ENCODE measurements around the gene NINL. TPM values are rescaled to one million over a fixed set of nuclear protein-coding genes. Genes with fewer than 3 reads are reported as not detected.
"Not testable (repeated sequence)": the region's sequence is repeated elsewhere in the genome, so short reads cannot be mapped to it uniquely, and the experiment has no call there.

Gene NINL
- total RNA-seq, 4 donors from 2014 or later, result 0.24 to 6.1 (median 0.88) TPM

DNA sequence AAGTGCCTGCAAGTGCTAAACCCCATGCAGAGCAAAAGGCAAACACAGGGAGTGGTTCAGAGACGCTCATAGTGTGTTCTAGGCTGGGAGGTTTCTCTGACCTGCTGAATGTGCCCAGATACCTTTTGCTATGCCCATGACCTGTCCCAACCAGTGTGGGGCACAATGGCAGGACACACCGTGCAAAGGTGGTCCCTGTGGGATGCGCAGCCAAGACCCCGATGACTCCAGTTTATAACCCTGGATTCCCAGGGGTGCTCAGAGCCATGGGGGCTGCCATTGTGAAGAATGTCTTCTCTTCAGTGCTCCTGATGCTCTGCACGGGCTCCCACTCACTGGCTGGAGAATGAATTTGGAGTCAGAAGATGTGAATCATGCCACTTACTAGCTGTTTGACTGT, 2.2 kb upstream of the NINL start:
- no peak for TF ChIP-seq POLR2A (IDR thresholded peaks at IDR 0.05)
- TF ChIP-seq, protein P1, sequence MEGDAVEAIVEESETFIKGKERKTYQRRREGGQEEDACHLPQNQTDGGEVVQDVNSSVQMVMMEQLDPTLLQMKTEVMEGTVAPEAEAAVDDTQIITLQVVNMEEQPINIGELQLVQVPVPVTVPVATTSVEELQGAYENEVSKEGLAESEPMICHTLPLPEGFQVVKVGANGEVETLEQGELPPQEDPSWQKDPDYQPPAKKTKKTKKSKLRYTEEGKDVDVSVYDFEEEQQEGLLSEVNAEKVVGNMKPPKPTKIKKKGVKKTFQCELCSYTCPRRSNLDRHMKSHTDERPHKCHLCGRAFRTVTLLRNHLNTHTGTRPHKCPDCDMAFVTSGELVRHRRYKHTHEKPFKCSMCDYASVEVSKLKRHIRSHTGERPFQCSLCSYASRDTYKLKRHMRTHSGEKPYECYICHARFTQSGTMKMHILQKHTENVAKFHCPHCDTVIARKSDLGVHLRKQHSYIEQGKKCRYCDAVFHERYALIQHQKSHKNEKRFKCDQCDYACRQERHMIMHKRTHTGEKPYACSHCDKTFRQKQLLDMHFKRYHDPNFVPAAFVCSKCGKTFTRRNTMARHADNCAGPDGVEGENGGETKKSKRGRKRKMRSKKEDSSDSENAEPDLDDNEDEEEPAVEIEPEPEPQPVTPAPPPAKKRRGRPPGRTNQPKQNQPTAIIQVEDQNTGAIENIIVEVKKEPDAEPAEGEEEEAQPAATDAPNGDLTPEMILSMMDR (IDR thresholded peaks at IDR 0.05 in 4 of 5, conservative IDR thresholded peaks at IDR 0.05 in 1 of 5), result no peak
- H3K27me3 ChIP-seq, result peaks cover 14 to 31% (median 21%) of the 10 kb centered on the region in 3 donors
- no peak overlapping the region for H3K27ac ChIP-seq
- no peaks in the 10 kb centered on the region for H3K36me3 ChIP-seq
- intact Hi-C loops (cut with DNase I; ENCODE audit: low total_unique reads), result no loop called here
- H3K4me1 ChIP-seq, result no peaks in the 10 kb centered on the region
- H3K4me3 ChIP-seq, result no peak overlapping the region
- H3K9me3 ChIP-seq, result no peaks in the 10 kb centered on the region
- no peak for DNase-seq
- in situ Hi-C loops (cut with MboI; ENCODE audit: low sequenced_read_pairs in 4 of 4), result no loop called here
- ATAC-seq, result no peak

DNA sequence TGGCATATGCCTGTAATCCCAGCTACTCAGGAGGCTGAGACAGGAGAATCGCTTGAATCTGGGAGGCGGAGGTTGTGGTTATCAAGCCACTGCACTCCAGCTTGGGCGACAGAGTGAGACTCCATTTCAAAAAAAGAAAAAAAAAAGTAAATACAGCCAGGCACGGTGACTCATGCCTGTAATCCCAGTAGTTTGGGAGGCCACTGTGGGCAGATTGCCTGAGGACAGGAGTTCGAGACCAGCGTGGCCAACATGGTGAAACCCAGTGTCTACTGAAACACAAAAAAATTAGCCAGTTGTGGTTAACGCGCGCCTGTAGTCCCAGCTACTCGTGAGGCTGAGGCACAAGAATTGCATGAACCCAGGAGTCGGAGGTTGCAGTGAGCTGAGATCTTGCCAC, 1.5 kb upstream of the NINL start:
- H3K9me3 ChIP-seq, result no peaks in the 10 kb centered on the region
- ATAC-seq (no peak), DNase-seq (no peak)
- TF ChIP-seq, protein P1 (IDR thresholded peaks at IDR 0.05 in 4 of 5, conservative IDR thresholded peaks at IDR 0.05 in 1 of 5), result no peak
- no peak for TF ChIP-seq POLR2A (IDR thresholded peaks at IDR 0.05)
- no peaks in the 10 kb centered on the region for H3K4me1 ChIP-seq
- intact Hi-C loops (cut with DNase I; ENCODE audit: low total_unique reads) (no loop called here), in situ Hi-C loops (cut with MboI; ENCODE audit: low sequenced_read_pairs in 4 of 4) (no loop called here)
- H3K27me3 ChIP-seq, result peaks cover 20 to 31% (median 26%) of the 10 kb centered on the region in 3 donors
- H3K36me3 ChIP-seq, result no peaks in the 10 kb centered on the region
- H3K27ac ChIP-seq, result no peak overlapping the region
- no peak overlapping the region for H3K4me3 ChIP-seq

DNA sequence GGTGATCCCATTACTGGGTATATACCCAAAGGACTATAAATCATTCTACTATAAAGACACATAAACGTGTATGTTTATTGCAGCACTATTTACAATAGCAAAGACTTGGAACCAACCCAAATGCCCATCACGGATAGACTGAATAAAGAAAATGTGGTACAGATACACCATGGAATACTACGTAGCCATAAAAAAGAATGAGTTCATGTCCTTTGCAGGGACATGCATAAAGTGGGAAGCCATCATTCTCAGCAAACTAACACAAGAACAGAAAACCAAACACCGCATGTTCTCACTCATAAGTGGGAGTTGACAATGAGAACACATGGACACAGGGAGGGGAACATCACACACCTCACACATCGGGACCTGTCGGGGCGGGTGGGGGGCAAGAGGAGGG, 1.7 kb downstream of the NINL start:
- intact Hi-C loops (cut with DNase I; ENCODE audit: low total_unique reads); in situ Hi-C loops (cut with MboI; ENCODE audit: low sequenced_read_pairs in 4 of 4); H3K4me1 ChIP-seq; H3K27ac ChIP-seq; ATAC-seq; H3K9me3 ChIP-seq; DNase-seq; H3K4me3 ChIP-seq; H3K36me3 ChIP-seq: not testable (repeated sequence)
- peaks cover 20 to 31% (median 26%) of the 10 kb centered on the region in 3 donors for H3K27me3 ChIP-seq

DNA sequence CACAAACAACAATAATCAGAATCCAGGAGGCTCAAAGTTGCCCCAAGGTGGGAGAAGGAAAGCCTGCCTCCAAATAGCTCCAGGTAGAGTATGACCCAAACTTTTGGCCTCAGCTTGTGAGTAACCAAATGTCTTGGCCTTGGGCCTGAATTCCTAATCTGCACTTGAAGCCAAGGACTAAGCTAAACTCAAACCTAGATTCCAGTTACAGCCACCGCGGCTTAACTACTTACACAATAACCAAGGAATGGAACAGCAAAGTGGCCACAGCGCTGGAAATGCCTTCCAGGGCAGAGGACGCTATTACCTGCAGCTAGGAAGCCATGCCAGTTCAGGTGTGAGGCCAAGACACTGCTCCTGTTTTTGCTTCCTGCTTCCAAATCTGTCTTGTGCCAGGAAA, 4.6 kb downstream of the NINL start:
- Histone ChIP-seq H3K36me3 (no peaks in the 10 kb centered on the region), H3K27me3 (peaks cover 20 to 29% (median 26%) of the 10 kb centered on the region in 3 donors), H3K4me3 (no peak overlapping the region), H3K27ac (no peak overlapping the region), H3K4me1 (no peaks in the 10 kb centered on the region), H3K9me3 (no peaks in the 10 kb centered on the region)
- TF ChIP-seq, protein P1 (IDR thresholded peaks at IDR 0.05 in 4 of 5, conservative IDR thresholded peaks at IDR 0.05 in 1 of 5), result no peak
- TF ChIP-seq POLR2A (IDR thresholded peaks at IDR 0.05), result no peak
- DNase-seq, result no peak
- intact Hi-C loops (cut with DNase I; ENCODE audit: low total_unique reads), result no loop called here
- ATAC-seq, result no peak
- in situ Hi-C loops (cut with MboI; ENCODE audit: low sequenced_read_pairs in 4 of 4), result no loop called here

DNA sequence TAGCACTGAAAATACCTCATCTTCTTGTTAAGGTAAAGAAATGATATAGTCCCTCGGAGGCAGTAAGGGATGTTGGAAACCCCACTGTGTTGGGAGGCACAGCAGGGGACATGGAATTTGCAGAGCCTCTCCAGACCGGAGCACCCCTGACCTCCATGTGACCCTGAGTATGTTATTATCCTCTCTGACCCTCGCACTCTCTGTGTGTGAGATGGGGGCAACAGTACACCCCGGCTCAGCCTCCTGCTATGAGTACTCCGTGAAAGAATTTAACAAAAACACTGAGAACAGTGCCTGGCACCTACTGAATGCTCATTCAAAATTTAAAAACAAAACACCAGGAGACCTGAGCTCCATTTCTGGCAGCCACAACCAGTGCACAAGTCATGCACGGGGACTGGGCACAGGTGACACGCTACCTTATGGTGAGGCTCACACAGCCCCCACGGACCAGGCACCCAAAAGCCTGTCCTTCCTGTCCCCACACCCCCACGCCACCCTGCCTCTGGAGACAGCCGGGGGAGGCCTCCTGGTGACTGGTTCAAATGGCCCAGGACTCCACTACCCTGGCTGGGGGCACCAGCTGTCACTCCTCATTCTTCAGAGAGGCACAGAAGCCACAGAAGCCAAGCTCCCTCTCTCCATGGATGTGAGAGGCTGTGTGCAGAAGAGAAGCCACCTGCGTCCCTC, 6.1 kb downstream of the NINL start:
- TF ChIP-seq, protein P1 (IDR thresholded peaks at IDR 0.05 in 4 of 5, conservative IDR thresholded peaks at IDR 0.05 in 1 of 5), result no peak
- no peak for TF ChIP-seq POLR2A (IDR thresholded peaks at IDR 0.05)
- intact Hi-C loops (cut with DNase I; ENCODE audit: low total_unique reads), result no loop called here
- no peak for DNase-seq
- H3K36me3 ChIP-seq, result no peaks in the 10 kb centered on the region
- H3K9me3 ChIP-seq, result no peaks in the 10 kb centered on the region
- peaks cover 13 to 18% (median 14%) of the 10 kb centered on the region in 3 donors for H3K27me3 ChIP-seq
- H3K27ac ChIP-seq, result no peak overlapping the region
- no peak for ATAC-seq
- no peaks in the 10 kb centered on the region for H3K4me1 ChIP-seq
- no peak overlapping the region for H3K4me3 ChIP-seq
- in situ Hi-C loops (cut with MboI; ENCODE audit: low sequenced_read_pairs in 4 of 4), result no loop called here

Measured in gastrocnemius medialis (tissue), 4 donors.